Measurements from ENCODE around the gene NFE2L3. TPM values are rescaled to one million over a fixed set of nuclear protein-coding genes. Genes with fewer than 3 reads are reported as not detected.
A peak's percentile ranks its signal among the peaks of the same experiment; 100 is the strongest.
"Not testable (repeated sequence)": the region's sequence is repeated elsewhere in the genome, so short reads cannot be mapped to it uniquely, and the experiment has no call there.

Gene NFE2L3
- total RNA-seq, 1 donor from 2014 or later = 80.3 TPM

GRCh38 chr7:26145238-26145637, 6.8 kb upstream of the NFE2L3 start:
- DNase-seq (ENCODE audit: extremely low read depth, low read depth, low spot score) = no peak

- no peak for DNase-seq (ENCODE audit: extremely low read depth, low read depth, low spot score)
Observed at GRCh38 chr7:26147030-26147429, 5.0 kb upstream of the NFE2L3 start.

- DNase-seq (ENCODE audit: extremely low read depth, low read depth, low spot score) = not testable (repeated sequence)
Observed at GRCh38 chr7:26147646-26148306, 4.2 kb upstream of the NFE2L3 start.

- not testable (repeated sequence) for DNase-seq (ENCODE audit: extremely low read depth, low read depth, low spot score)
Observed at GRCh38 chr7:26148307-26148700, 3.7 kb upstream of the NFE2L3 start.

GRCh38 chr7:26149391-26149977, 2.5 kb upstream of the NFE2L3 start:
- no peak for DNase-seq (ENCODE audit: extremely low read depth, low read depth, low spot score)

- DNase-seq (ENCODE audit: extremely low read depth, low read depth, low spot score) = no peak
Observed at GRCh38 chr7:26151096-26151495, 902 bp upstream of the NFE2L3 start.

GRCh38 chr7:26151650-26151952, 397 bp upstream of the NFE2L3 start:
- DNase-seq (ENCODE audit: extremely low read depth, low read depth, low spot score) = no peak

GRCh38 chr7:26152782-26153240, 813 bp downstream of the NFE2L3 start:
- not testable (repeated sequence) for DNase-seq (ENCODE audit: extremely low read depth, low read depth, low spot score)

- no peak for DNase-seq (ENCODE audit: extremely low read depth, low read depth, low spot score)
Observed at GRCh38 chr7:26153241-26153822, 1.3 kb downstream of the NFE2L3 start.

GRCh38 chr7:26153823-26154783, 2.1 kb downstream of the NFE2L3 start:
- DNase-seq (ENCODE audit: extremely low read depth, low read depth, low spot score) = no peak

- DNase-seq (ENCODE audit: extremely low read depth, low read depth, low spot score) = no peak
Observed at GRCh38 chr7:26155531-26156375, 3.8 kb downstream of the NFE2L3 start.

GRCh38 chr7:26156451-26157420, 4.7 kb downstream of the NFE2L3 start:
- peak; percentile 85 for DNase-seq (ENCODE audit: extremely low read depth, low read depth, low spot score)

- no peak for DNase-seq (ENCODE audit: extremely low read depth, low read depth, low spot score)
Observed at GRCh38 chr7:26157520-26158105, 5.6 kb downstream of the NFE2L3 start.

- no peak for DNase-seq (ENCODE audit: extremely low read depth, low read depth, low spot score)
Observed at GRCh38 chr7:26159243-26159642, 7.2 kb downstream of the NFE2L3 start.

- DNase-seq (ENCODE audit: extremely low read depth, low read depth, low spot score) = no peak
Observed at GRCh38 chr7:26160896-26161295, 8.9 kb downstream of the NFE2L3 start.

GRCh38 chr7:26162431-26162830, 10.4 kb downstream of the NFE2L3 start:
- no peak for DNase-seq (ENCODE audit: extremely low read depth, low read depth, low spot score)

- DNase-seq (ENCODE audit: extremely low read depth, low read depth, low spot score) = not testable (repeated sequence)
Observed at GRCh38 chr7:26163804-26164203, 11.8 kb downstream of the NFE2L3 start.

GRCh38 chr7:26165950-26166683, 14.1 kb downstream of the NFE2L3 start:
- no peak for DNase-seq (ENCODE audit: extremely low read depth, low read depth, low spot score)

Data from glomerular endothelial cell (primary cell).